Measurements from ENCODE around the gene GMNN.
"Not testable (repeated sequence)": the region's sequence is repeated elsewhere in the genome, so short reads cannot be mapped to it uniquely, and the experiment has no call there.

Gene GMNN

GRCh38 chr6:24763578-24763977 is 11.2 kb upstream of the GMNN start:
- no peak for DNase-seq

GRCh38 chr6:24764833-24765828 is 9.6 kb upstream of the GMNN start:
- not testable (repeated sequence) for DNase-seq

GRCh38 chr6:24765968-24766367 is 8.8 kb upstream of the GMNN start:
- not testable (repeated sequence) for DNase-seq

GRCh38 chr6:24766680-24767462 is 7.9 kb upstream of the GMNN start:
- no peak for DNase-seq

- DNase-seq, result no peak
These were observed 6.4 kb upstream of the GMNN start for GRCh38 chr6:24768361-24768760.

- DNase-seq, result peak in 1 of 2 experiments; percentile 35
These were observed 852 bp downstream of the GMNN start for GRCh38 chr6:24775520-24776058.

GRCh38 chr6:24777227-24777626 is 2.5 kb downstream of the GMNN start:
- no peak for DNase-seq

GRCh38 chr6:24778121-24778520 is 3.4 kb downstream of the GMNN start:
- no peak for DNase-seq

- DNase-seq, result no peak
These were observed 4.1 kb downstream of the GMNN start for GRCh38 chr6:24778878-24779277.

GRCh38 chr6:24779416-24780016 is 4.8 kb downstream of the GMNN start:
- DNase-seq, result no peak

- no peak for DNase-seq
These were observed 5.5 kb downstream of the GMNN start for GRCh38 chr6:24780206-24780605.

- no peak for DNase-seq
These were observed 13.4 kb downstream of the GMNN start for GRCh38 chr6:24788031-24788665.

GRCh38 chr6:24795106-24795505 is 20.4 kb downstream of the GMNN start:
- DNase-seq, result no peak

GRCh38 chr6:24796616-24797290 is 22.0 kb downstream of the GMNN start:
- DNase-seq, result no peak

- DNase-seq, result no peak
These were observed 23.0 kb downstream of the GMNN start for GRCh38 chr6:24797596-24798216.

- DNase-seq, result no peak
These were observed 24.2 kb downstream of the GMNN start, which contains the start of gene ARMH2 for GRCh38 chr6:24798740-24799540. Gene ARMH2 (minus strand): TSS chr6:24798917. CDS start chr6:24798857, 60 bp downstream.

GRCh38 chr6:24799541-24799915 is 24.8 kb downstream of the GMNN start:
- DNase-seq, result no peak

- no peak for DNase-seq
These were observed 27.7 kb downstream of the GMNN start for GRCh38 chr6:24802271-24803059.

- DNase-seq, result no peak
These were observed 32.8 kb downstream of the GMNN start for GRCh38 chr6:24807584-24807983.

GRCh38 chr6:24809728-24810127 is 35.0 kb downstream of the GMNN start:
- no peak for DNase-seq
